Activated naive CD8-positive, alpha-beta T cell treated with anti-CD3 and anti-CD28 coated beads for 36 hours (primary cell): ENCODE data around the gene SRMS. TPM values are rescaled to one million over a fixed set of nuclear protein-coding genes. Genes with fewer than 3 reads are reported as not detected.
"Not testable (repeated sequence)": the region's sequence is repeated elsewhere in the genome, so short reads cannot be mapped to it uniquely, and the experiment has no call there.

Experiments
- DNase-seq: peaks from one replicate; pipeline ENCODE4 v3.0.0; 2021
- H3K27ac Mint-ChIP-seq: one replicate; pipeline ENCODE4 v1.8.0; 2022; ENCODE audit warnings: mild to moderate bottlenecking, moderate library complexity, mixed read lengths
- H3K27me3 Mint-ChIP-seq: one replicate; pipeline ENCODE4 v1.8.0; 2022; ENCODE audit warnings: mild to moderate bottlenecking, mixed read lengths
- H3K36me3 Mint-ChIP-seq: one replicate; pipeline ENCODE4 v1.8.0; 2021; ENCODE audit warnings: mild to moderate bottlenecking, mixed read lengths
- H3K4me1 Mint-ChIP-seq: one replicate; pipeline ENCODE4 v1.8.0; 2021; ENCODE audit warnings: mixed read lengths
- H3K4me3 Mint-ChIP-seq: one replicate; pipeline ENCODE4 v1.8.0; 2022; ENCODE audit warnings: mild to moderate bottlenecking, moderate library complexity, mixed read lengths
- H3K9me3 Mint-ChIP-seq: one replicate; pipeline ENCODE4 v1.8.0; 2022; ENCODE audit warnings: mixed read lengths
- total RNA-seq, 2 experiments: library from RNA; stranded (reverse); gene quantifications; one replicate each; pipeline ENCODE4 v1.2.3, GENCODE V29; 2021

SRMS gene
- total RNA-seq, 2 experiments from 2014 or later = not detected

- no peaks in the 10 kb centered on the region for H3K9me3 Mint-ChIP-seq
- H3K4me3 Mint-ChIP-seq = no peak overlapping the region
- H3K27me3 Mint-ChIP-seq = no peaks in the 10 kb centered on the region
- H3K27ac Mint-ChIP-seq = no peak overlapping the region
- no peak for DNase-seq
- H3K4me1 Mint-ChIP-seq = peaks cover 12% of the 10 kb centered on the region
- no peaks in the 10 kb centered on the region for H3K36me3 Mint-ChIP-seq
These were observed 15.8 kb upstream of the SRMS start for GRCh38 chr20:63563225-63563935.

DNA sequence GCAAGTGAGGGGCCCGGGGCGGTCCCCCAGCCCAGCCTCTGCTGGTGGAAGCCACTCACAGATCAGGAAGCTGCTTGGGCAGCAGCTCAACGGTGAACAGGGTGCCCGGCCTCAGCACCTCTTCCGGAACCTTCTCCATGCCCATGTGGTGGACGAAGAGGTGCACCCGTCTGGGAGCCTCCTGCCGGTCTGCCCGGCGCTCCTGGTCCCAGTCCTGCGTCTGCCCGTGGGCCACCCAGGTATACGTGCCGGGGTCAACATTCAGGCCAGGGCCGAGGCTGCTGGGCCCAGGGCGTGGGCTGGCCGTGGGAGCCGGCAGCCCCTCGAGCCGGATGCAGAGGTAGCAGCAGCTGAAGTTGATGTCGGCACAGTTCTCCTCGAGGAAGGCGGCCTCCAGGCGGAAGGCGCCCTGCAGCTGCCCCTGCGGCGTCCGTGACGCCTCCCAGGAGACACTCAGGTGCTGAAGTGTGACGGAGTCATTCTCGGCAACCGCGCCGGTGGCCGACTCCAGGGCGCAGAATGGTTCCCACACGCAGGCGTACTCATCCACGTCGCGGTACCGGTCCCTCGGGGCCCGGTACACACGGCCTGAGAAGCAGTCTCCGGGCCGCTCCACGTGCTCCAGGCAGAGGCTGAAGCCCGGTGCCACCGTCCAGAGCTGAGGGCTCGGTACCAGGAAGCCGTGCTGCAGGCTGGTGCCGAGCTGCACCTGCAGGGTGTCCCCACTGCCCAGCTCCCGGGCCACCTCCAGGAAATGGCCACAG lies 15.1 kb upstream of the SRMS start:
- H3K36me3 Mint-ChIP-seq = no peaks in the 10 kb centered on the region
- peaks cover 6% of the 10 kb centered on the region for H3K4me1 Mint-ChIP-seq
- H3K9me3 Mint-ChIP-seq = no peaks in the 10 kb centered on the region
- no peak overlapping the region for H3K27ac Mint-ChIP-seq
- no peak overlapping the region for H3K4me3 Mint-ChIP-seq
- DNase-seq = no peak
- no peaks in the 10 kb centered on the region for H3K27me3 Mint-ChIP-seq

GRCh38 chr20:63561624-63562396 lies 14.3 kb upstream of the SRMS start:
- H3K27ac Mint-ChIP-seq = no peak overlapping the region

DNA sequence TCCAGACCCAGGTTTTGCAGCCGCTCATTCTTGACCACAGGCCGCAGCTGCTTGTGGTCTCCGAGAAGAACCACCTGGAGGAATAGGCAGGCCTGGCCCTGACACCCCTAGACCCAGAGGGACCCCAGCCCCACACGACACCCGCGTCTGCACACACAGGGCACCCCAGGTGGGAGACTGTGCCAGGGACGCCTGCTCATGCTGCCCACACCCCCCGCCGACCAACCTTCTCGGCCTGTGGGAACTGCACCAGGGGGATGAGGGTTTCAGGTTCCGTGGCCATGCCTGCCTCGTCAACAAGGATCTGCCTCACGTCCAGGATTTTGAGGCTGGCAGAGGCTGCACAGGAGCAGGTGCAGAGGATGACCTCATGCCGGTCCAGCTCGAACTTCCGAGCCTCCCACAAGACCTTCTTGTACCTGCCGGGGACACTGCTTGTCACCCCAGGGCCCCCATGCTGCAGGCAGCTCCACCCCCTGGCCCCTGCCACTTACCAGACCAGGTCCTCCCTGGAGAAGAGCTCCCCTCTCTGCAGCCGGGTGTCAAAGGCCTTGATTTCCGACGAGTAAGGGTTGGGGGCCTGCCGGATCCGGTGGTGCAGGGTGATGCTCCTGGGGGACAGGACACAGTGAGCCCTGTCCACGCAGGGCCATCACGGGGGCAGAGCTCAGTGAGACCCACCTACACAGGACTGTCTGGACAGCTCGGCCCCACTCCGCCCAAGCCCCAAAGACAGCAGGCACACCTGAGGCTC lies 13.5 kb upstream of the SRMS start:
- Mint-ChIP-seq H3K27ac (no peak overlapping the region), H3K36me3 (no peaks in the 10 kb centered on the region), H3K4me1 (no peaks in the 10 kb centered on the region), H3K4me3 (no peak overlapping the region), H3K27me3 (no peaks in the 10 kb centered on the region), H3K9me3 (no peaks in the 10 kb centered on the region)
- no peak for DNase-seq

More at GRCh38 chr20:63561624-63562396, 14.3 kb upstream of the SRMS start:
- Mint-ChIP-seq H3K9me3 (no peaks in the 10 kb centered on the region), H3K27me3 (no peaks in the 10 kb centered on the region), H3K36me3 (no peaks in the 10 kb centered on the region), H3K4me3 (no peak overlapping the region), H3K4me1 (no peaks in the 10 kb centered on the region)
- no peak for DNase-seq

DNA sequence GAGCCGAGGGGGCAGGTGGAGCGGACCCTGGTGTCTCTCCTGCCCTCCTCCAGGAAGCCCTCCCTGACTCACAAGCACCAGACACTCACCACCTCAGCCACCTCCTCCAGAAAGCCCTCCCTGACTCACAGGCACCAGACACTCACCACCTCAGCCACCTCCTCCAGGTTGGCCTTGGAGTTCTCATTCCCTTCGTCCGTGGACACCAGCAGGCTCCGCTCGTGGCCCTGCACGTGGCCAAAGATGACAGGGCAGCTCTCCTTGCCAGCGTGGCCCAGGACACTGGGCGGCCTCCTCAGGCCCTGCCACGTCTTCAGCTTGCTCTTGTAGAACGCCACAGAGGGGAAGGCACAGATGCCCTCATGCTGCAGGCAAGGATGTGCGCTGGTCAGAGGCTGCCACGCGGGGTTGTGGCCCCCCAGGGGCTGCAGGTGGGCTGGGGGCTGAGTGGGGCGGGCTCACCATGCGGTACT lies 12.8 kb upstream of the SRMS start:
- no peak overlapping the region for H3K27ac Mint-ChIP-seq
- no peak overlapping the region for H3K4me3 Mint-ChIP-seq
- no peaks in the 10 kb centered on the region for H3K9me3 Mint-ChIP-seq
- no peak for DNase-seq
- no peaks in the 10 kb centered on the region for H3K4me1 Mint-ChIP-seq
- no peaks in the 10 kb centered on the region for H3K36me3 Mint-ChIP-seq
- no peaks in the 10 kb centered on the region for H3K27me3 Mint-ChIP-seq

DNA sequence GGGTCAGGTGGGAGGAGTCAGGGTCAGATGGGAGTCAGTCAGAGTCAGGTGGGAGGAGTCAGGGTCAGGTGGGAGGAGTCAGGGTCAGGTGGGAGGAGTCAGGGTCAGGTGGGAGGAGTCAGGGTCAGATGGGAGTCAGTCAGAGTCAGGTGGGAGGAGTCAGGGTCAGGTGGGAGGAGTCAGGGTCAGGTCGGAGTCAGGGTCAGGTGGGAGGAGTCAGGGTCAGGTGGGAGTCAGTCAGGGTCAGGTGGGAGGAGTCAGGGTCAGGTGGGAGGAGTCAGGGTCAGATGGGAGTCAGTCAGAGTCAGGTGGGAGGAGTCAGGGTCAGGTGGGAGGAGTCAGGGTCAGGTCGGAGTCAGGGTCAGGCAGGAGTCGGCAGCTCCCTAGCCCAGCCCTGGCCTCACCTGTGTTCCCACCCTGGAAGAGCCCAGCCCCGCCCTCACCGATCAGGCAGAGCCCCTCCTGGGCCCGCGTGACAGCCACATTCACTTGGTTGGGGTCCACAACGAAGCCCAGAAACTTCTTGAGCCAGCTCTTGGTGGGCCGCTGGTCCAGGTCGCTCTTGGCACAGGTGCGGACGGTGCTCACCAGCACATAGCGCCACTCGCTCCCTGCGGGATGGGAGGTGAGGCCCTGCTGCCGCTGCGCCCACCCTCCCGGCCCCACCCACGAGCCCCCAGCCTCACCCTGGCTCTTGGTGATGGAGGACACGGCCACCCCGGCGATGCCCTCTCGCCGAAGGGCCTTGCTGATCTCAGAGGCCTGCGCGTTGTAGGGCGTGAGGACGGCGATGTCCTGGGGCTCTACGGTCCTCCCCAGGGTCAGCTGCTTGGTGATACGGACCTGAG lies 12.2 kb upstream of the SRMS start:
- H3K36me3 Mint-ChIP-seq, H3K9me3 Mint-ChIP-seq, H3K27me3 Mint-ChIP-seq, H3K27ac Mint-ChIP-seq, H3K4me1 Mint-ChIP-seq, DNase-seq, H3K4me3 Mint-ChIP-seq: not testable (repeated sequence)

- no peaks in the 10 kb centered on the region for H3K36me3 Mint-ChIP-seq
- H3K27me3 Mint-ChIP-seq = no peaks in the 10 kb centered on the region
- no peaks in the 10 kb centered on the region for H3K4me1 Mint-ChIP-seq
- H3K4me3 Mint-ChIP-seq = no peak overlapping the region
- no peak for DNase-seq
- no peak overlapping the region for H3K27ac Mint-ChIP-seq
- H3K9me3 Mint-ChIP-seq = no peaks in the 10 kb centered on the region
These were observed 11.4 kb upstream of the SRMS start for GRCh38 chr20:63558804-63559484.

DNA sequence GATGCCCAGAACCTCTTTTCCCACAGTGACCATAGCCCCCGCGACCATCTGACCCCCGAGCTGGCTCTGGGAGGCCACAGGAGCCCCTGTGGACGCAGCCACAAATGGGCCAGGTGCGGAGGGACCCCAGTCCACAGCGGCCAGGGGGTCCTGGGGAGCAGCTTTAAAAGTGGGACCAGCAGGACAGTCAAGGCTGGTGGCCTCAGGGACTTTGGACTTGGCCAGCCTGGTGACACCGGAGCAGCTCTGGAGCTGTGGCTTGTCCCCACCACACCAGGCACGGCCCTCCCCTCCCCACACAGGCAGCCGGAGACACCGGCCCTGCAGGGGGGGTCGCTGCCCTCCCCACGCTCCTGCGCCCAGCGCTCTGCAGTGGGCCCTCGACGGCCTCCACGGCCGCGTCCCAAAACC lies 9.9 kb upstream of the SRMS start:
- Mint-ChIP-seq H3K36me3 (no peaks in the 10 kb centered on the region), H3K9me3 (no peaks in the 10 kb centered on the region), H3K27me3 (no peaks in the 10 kb centered on the region), H3K27ac (no peak overlapping the region), H3K4me1 (peaks cover 8% of the 10 kb centered on the region), H3K4me3 (no peak overlapping the region)
- DNase-seq = no peak

DNA sequence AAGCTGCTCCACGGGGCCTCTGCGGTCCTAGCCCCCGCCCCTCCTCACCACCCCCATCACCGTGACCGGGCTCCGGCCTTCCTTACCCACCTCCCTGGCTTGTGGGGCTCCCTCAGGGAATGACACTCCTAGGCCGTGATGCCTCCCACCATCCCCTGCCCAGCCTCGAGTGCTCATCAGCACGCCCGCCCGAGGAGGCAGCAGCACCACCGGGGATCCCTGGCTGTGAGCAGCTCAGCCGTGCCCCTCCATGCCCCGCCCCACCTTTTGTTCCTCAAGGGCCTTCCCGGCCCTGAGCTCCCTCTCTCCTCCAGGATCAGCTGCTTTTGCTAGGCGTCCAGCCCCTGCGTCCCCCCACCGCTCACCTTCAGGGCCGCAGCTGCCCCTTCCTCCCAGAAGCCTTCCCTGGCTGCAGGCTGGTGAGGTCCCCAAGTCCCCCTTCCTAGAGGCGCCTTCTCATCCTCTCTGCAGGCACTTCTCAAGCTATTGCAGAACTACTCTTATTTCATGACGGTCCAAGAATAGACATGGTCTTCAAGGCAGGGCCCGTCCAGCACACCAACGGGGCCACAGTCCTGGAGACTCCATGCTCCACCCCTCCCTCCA lies 9.4 kb upstream of the SRMS start:
- DNase-seq = no peak
- Mint-ChIP-seq H3K27ac (no peak overlapping the region), H3K9me3 (no peaks in the 10 kb centered on the region), H3K36me3 (no peaks in the 10 kb centered on the region), H3K4me3 (no peak overlapping the region), H3K27me3 (no peaks in the 10 kb centered on the region), H3K4me1 (peaks cover 10% of the 10 kb centered on the region)

- Mint-ChIP-seq H3K4me3 (no peak overlapping the region), H3K9me3 (no peaks in the 10 kb centered on the region), H3K4me1 (peaks cover 10% of the 10 kb centered on the region), H3K27me3 (no peaks in the 10 kb centered on the region), H3K36me3 (no peaks in the 10 kb centered on the region), H3K27ac (no peak overlapping the region)
- no peak for DNase-seq
These were observed 8.3 kb upstream of the SRMS start for GRCh38 chr20:63555661-63556381.

DNA sequence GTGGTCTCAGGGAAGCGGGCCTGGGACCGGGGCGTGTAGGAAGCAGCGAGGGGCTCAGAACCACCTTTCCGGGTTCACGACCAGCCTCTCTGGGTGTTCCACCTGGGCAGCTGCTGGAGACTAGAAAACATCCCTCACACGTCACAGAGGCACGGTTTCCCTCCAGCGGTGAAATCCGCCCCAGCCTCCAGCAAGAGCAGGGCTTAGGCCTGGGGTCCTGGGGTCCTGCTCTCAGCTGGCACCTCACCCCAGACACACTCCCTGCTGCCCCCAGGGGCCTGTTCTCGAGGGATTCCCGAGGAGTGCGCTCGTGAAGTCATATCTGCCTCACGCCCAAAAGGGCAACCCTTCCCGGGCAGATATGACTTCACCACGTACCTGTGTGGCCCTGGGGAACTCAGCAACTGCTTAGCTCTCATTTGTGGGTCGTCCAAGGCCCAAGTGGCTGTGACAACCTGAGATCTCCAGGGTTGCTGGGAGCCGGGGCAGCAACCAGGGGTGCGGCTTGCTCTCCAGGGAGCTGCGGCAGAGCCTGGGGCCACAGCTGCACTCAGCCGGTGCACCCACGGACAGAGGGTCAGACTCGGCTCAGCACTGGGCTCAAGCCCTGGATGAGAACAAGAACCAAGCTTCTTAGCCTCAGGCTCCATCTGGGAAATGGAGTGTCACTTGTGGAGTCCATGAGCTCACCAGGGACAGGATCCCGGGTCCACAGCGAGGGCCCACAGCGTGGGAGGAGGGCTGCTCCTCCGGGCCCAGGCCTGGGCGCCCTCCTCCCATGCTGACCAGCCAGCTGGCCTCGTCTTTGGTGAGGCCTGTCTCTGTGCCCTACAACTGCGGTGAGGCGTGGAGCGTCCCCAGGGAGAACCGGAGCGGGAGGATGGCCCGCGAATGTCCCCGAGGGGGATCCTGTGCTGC lies 7.1 kb upstream of the SRMS start:
- peak overlapping the region; percentile 64 for H3K4me3 Mint-ChIP-seq
- no peaks in the 10 kb centered on the region for H3K9me3 Mint-ChIP-seq
- H3K4me1 Mint-ChIP-seq = peaks cover 10% of the 10 kb centered on the region
- no peak overlapping the region for H3K27ac Mint-ChIP-seq
- no peaks in the 10 kb centered on the region for H3K36me3 Mint-ChIP-seq
- no peak for DNase-seq
- peaks cover 5% of the 10 kb centered on the region for H3K27me3 Mint-ChIP-seq

- H3K9me3 Mint-ChIP-seq = no peaks in the 10 kb centered on the region
- peak within 1 kb of the TSS; percentile 64 for H3K4me3 Mint-ChIP-seq
- no peak within 1 kb of the TSS for H3K27ac Mint-ChIP-seq
- peaks cover 10% of the 10 kb centered on the region for H3K27me3 Mint-ChIP-seq
- H3K36me3 Mint-ChIP-seq = no peaks in the 10 kb centered on the region
- peak; percentile 62 for DNase-seq
- peaks cover 12% of the 10 kb centered on the region for H3K4me1 Mint-ChIP-seq
These were observed 6.4 kb upstream of the SRMS start, which contains the start of gene FNDC11 for GRCh38 chr20:63553933-63554290. TSS of gene FNDC11 (plus strand) at chr20:63554159. CDS start at chr20:63555664, 1,505 bp downstream.
